Stimulated activated CD8-positive, alpha-beta memory T cell treated with anti-CD3 and anti-CD28 coated beads, Interleukin-7, amount 100 ng/mL, for 24 hours (primary cell): Measurements from ENCODE around the gene ARHGEF10L.

Experiments used
- DNase-seq: peaks from one replicate; pipeline ENCODE4 v3.0.0-alpha.2; 2020; ENCODE audit warnings: low read depth

Gene ARHGEF10L

DNA sequence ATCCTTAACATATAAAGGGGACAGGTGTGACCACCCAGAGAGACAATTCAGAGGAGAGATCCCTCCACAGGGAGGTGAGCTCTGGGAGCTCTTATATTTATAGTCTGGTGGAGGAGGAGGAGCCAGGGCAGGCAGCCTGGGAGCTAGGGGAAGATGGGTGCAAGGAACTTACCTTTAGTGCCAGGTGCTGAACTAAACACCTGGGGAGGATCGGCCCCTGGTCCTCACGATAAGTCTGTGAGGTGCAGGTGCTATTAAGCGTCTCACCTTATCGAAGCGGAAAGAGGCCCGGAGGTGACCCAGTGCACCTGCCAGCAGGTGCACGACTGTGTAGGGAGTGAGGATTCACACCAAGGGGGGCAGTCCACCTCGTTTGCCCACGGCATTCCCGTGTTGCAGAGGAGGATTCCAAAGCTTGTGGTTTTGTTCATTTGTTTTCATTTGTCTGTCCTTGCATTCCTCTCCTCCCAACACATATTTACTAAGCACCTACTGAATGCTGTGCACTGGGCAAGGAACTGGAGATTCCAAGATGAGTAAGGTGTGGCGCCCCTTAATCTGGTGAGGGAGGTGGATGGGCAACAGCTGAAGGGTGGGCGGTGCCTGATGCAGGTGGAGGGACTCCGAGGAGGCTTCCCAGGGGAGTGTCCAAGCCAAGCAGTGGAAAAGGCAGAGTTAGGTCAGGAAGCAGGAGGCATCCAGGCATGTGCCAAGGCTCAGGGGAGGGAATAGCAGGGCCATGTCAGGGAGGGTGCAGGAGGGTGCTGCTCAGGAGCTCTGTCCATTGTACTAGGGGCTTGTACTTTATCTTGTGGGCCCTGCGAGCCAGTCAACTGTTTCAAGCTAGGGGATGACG lies 11.5 kb downstream of the ARHGEF10L start:
- no peak for DNase-seq

DNA sequence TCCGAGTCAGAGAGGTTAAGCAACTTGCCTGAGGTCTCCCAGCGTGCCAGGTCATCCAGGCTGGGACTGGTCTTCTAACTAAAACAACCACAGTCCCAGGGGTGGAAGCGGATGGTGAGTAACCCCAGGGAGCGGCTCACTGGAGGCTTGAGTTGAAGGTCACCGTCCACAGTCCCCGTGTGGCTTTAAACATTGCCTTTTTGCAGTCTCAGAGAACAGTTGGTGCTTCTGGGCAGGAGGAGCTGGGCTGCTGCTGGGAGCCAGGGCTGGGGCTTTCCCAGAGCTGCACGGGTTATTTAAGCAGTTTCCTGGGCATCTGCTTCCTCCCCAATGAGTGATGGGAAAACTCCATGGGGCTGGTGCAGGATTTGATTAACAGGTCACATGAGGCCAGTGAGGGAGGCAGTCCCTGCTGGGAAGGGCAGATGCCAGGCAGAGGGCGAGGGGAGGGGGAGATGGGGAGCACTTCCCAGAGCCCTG lies 12.3 kb downstream of the ARHGEF10L start:
- DNase-seq = no peak

DNA sequence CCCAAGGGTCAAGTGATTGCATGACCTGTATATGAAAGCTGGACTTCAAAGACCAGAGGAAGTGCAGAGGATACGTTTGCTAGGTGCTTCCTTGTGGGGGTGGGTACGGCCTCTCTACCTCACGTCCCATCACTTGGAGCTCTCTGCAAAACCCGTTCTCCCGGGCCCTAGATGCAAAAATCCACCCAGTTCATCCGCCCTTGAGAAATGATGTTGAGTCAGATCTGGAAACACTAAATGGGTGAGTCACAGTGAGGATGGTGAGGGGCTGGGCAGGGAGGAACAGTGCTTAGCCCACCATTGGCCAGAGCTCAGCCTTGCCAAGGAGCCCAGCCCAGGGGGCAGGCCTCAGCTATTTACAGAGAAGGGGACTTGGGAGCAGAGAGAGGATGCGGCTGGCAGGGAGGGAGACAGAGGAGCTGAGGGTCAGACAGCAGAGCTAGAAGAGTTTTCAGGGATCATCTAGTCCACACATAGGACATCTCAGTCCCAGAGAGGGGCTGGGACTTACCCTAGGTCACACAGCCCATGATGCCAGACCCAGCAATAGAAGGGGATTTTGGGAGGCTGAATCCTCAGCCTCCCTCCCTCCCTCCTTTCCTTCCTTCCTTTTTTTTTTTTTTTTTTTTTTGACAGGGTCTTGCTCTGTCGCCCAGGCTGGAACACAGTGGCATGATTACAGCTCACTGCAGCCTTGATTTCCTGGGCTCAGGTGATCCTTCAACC lies 14.6 kb downstream of the ARHGEF10L start:
- DNase-seq = no peak

DNA sequence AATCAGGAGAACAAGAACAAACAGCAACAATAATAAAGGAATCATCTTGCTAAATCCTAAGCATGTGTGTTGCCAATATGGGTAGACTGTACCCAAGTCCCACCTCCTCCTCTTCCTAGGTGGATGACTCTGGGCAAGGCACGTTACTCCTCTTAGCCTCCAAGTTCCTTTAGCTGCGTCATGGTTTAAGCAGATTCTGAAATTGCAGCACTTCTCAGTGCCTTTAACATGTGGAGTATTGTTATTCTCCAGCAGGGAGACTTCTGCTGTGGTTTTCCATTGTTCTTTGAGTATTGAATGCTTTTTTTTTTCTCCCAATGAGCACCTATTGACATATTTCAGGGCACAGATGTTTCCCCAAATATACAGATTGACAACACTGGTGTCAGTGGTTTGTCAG lies 15.5 kb downstream of the ARHGEF10L start:
- DNase-seq = no peak

DNA sequence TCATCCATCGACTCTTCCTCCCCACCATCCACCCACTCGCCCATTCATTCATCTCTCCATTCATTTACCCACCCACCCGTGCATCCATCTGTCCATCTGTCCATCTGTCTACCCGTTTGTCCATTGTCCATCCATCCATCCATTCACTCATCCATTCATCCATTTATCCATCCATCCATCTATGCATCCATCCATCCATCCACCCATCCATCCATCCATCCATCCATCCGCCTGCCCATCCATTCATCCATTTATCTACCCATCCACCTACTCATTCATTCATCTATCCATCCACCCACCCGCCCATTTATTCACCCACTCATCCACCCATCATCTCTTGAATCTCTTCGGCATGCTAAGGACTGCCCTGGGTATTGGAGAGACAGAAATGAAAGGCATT lies 18.5 kb downstream of the ARHGEF10L start:
- DNase-seq = no peak

DNA sequence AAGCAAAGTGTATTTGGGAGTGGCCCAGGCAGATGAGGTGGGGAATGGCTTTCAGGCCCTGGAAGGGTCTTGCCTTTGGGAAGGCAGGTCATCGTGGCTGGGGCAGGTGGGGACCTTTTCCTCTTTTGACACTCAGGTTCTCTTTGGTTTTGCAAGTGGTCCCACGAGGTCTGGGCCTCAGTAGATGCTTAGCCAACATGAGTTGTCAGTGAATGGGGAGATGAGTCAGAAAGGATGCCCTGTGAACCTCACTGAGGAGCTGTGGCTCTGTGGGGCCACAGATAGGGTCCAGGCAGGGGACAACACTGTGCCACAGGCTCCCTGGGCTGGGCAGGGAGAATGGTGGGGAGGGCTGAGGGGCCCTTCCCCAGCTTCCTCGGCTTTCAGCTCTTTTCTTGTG lies 19.0 kb downstream of the ARHGEF10L start:
- DNase-seq = no peak

DNA sequence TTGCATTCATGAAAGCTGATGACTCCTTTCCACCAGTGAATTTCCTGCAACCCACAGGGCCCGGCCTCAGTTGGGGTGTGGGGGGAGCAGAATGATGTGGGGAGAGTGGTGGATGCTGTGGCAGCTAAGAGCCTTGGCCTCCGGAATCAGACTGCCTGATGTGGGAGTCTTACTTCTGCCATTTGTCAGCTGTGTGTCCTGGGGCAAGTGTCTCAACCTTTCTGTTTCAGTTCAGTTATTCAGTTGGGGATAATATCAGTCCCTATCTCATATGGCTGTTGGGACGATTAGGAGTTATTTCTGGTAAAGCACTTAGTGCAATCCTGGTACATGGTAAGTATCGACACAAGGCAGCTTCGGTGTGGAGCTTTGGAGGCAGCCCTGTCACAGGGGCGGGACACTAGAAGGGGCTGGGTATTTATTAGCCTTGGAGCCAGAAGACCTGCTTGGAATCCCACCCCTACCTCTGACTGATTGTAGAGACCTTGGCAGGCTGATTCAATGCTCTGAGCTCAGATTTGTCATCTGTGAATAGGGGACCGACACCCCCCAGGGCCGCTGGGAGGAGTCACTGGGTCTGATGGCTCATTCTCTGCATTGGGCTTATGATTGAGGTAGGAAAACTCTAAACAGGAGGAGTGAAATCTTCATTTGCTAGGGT lies 19.6 kb downstream of the ARHGEF10L start:
- no peak for DNase-seq

DNA sequence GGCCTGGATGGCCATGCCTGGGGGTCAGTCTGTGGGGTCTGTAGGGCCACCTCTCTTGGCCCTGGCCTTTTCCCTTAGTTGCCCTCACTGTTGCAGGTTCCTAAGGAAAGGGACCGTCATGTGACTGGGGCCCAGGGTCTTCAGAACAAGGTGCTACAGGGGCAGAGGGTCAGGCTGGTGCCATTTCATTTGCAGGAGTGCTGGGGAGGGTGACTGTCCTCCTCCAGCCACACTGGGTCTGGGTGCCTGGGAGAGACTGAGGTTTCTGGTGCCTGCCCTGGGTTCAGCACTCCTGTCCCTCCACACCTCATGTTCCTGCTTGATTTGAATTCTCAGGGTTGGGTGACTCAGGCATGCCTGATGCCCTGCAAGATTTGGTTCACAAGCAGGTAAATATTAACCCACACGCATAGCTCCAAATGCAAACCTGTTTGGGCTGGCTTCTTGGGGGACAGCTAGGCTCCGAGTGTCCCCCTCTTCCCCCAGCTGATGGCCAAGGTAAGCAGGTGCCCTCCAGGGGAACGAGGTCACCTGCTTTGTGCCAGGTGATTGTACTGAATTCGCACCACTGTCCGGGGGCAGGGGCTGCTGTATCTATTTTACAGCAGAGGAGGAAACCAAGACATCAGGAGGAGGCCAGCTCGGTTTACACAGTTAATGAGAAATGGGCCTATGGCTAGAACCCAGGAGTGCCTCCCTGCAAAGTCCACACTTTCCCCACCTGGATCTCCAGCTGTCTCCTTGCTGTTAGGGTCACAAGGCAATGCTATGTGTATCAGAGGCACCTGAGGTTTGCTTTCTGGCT lies 20.3 kb downstream of the ARHGEF10L start:
- DNase-seq = no peak

DNA sequence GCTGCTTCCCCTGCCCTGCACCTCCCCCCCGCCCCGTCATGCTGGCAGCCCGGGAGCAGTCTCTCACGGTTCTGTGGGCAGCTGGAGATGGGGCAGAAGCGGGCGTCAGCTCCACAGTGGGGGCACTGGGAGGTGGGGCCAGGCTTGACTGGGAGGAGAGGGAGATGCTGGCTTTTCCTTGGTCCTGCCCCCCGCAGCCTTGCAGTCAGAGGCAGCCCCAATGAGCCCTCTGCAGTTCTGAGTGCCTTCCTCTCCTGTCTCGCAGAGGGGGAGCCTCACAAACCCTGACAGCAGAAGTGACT lies 21.7 kb downstream of the ARHGEF10L start:
- no peak for DNase-seq

DNA sequence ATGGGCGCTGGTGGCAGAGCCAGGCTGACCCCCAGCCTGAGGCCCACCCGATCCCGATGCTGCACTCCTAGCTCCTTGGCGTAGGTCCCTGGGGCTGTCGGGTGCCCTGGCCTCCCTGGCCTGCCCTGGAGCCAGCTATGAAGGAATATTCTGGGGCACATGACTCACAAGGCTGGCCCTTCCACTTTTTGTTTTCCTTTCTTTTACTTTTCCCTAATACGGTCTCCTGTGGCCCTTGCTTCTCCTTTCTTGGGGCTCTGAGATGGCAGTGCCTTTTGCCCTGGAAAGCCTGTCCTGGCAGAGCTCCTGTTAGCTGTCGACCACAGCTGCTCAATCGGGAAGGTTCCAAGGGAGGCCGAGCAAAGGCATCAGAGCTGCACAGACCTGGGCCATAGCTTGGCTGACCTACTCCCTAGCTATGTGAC lies 22.1 kb downstream of the ARHGEF10L start:
- no peak for DNase-seq

DNA sequence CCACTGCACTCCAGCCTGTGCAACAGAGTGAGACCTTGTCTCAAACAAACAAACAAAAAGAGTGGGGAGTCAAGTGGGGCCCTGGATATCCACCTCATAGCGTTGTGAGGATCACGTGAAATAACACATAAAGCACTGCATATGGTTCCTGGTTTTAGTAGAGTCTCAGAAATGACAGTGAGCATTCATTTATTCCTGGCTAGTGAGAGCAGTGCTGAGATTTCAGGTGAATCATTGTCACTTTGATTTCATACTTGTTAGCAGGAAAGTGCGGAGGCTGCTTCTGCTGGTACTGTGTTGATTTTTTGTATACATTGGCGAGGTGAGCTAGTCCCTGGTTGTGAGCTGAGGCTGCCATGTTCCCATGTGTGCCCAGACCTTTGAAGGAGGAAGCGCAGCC lies 22.9 kb downstream of the ARHGEF10L start:
- DNase-seq = no peak

DNA sequence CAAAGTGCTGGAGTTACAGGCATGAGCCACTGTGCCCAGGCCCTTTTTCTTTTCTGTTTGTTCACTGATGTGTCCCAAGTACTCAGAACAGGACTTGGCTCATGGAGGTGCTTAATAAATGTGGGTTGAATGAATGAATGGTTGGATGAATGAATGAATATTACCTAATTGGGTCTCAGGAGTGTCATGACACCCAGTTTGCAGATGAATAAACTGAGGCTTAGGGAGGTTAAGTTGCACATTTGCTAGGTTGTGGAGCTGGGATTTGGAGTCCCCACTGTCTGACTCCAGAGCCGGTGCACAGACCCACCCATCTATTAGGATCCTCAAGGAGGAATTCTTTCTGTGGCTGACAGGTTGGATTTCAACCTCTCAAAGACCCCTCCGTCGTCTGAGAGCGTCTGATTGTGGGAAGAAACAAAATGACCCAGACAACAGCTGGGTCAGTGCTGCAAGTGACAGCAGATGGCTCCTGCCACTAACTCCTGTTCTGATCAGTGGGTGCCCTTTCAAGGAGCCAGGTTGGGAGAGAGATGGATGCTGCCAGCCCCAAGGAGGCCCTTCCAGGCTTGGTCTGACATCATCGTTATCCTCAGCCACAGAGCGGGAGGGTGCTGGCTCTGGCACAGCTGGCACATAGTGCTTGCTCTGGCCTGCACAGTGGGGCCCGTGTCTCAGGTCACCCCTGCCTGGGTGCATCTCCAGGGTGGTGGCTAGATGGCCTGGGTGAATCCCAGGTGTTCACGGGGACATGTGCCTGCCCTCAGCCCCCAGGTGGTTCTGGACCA lies 24.2 kb downstream of the ARHGEF10L start:
- DNase-seq = no peak

DNA sequence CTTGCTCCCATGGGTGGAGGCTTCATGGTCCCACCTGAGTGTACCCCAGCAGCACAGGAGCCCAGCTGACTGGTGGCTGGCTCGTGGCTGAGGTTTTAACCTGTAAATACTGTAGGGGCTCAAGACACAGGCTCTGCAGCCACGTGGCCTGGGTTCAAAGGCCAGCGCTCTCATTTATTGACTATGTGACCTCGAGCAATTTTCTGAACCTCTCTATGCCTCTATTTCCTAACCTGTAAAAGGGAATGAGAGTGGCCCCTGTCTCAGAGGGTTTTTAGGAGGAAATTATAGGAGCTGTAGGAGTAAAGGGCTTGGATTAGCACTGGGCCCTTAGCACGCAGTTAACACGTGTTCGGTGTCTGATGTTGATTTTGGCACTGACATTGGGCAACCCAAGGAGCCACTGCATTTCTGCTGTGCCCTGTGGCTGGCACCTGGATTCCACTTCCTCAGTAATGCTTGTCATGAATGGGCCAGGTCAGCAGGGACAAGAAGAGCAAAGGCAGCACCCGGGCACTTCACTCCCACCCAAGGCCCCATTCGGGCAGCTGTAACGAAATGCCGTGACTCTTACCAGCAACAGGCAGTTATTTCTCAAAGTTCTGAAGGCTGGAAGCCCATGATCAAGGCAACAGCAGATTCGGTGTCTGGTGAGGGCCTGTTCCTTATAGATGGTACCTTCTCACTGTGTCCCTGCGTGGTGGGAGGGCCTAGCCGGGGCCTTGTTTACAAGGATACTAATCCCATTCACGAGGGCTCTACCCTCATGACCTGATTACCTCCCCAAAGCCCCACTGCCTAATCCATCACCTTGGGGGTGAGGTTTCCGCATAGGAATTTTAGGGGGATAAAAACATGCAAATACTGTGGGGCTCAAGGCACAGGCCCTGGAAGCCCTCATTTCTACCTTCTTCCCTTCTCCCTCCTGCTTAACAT lies 25.2 kb downstream of the ARHGEF10L start:
- DNase-seq = no peak

DNA sequence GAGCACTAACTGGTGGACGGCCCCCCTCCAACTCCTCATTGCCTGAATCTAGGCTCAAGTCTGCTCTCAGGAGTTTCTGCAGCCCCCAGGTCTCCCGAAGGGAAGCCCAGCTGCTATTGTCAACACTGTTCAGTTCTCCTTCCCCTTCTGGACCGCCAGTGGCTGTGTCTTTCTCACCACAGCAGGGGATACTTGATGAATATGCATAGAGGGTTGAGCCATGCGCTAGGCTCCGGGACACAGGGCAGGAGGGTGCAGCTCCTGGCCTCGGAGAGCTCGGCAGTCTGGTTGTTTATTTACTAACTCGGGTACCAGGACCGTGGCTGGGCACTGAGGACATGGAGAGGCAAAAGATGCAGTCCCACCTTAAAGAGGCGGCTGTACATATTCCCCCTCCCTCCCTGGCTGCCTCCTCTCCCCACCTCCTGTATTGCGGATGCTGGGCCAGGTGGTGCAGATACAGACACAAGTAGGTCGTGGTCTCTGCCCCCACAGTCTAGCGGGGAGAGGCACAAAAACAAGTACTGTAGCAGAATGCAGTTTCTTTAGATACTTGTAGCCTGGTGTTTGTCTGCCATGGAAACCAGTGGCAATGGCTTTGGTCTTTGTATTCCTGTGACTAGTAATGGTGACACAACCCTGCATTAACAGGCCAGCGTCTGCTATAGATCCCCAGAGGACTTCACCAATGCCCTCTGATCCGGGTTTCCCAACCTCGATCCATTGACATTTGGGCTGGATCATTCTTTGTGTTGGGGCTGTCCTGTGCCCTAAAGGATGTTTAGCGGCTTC lies 26.2 kb downstream of the ARHGEF10L start:
- no peak for DNase-seq

DNA sequence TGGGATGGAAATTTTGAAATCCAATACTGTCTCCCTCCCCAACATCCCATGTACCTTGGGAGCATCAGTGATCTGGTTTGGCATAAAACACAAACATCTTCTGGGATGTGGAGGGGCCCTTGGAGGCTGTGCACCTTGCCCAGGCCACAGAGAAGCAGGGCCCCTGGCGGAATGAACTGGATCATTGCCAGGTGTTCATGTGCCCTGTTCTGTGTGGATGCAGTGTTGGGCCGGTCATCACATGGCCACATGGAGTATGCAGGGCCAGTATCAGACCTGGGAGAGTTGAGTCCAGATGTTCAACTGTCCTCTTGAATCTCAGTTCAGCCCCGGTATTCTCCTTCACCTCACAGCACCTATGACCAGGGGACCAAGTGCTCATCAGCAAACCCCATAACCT lies 26.9 kb downstream of the ARHGEF10L start:
- no peak for DNase-seq

DNA sequence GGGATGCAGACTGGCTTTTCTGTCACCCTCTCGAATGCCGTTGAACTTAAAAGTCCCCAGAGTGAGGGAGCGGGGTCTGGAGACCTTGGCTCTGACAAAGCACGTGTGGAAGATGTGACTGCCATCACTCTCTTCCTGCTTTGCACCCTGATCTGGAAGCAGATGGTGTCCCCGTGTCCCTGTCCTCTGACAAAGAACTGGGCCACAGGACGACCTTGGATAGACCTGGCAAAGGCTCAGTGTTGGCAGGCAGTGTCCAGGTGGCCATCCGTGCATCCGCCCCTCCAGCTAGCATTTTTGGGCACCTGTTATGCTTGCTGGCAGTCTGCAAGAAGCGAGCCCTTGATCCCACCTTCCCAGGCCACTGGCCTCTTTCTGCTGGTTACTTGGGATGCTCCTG lies 27.4 kb downstream of the ARHGEF10L start:
- no peak for DNase-seq

DNA sequence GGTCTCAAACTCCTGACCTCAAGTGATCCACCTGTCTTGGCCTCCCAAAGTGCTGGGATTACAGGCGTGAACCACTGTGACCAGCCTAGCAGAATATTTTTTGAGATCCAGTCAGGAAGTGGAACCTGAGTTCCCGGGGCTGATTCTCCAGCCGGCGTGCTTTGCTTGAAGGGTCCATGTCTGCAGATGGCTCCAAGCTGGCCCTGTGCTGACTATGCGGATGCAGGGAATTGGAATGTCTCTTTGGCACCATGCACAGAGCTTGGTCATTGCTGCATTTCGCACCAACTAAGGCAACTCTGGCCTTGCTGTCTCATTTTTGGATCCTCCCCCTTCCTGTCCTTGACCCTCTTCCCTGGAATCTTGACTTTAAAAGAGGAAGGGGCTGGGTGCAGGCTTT lies 28.1 kb downstream of the ARHGEF10L start:
- DNase-seq = no peak

DNA sequence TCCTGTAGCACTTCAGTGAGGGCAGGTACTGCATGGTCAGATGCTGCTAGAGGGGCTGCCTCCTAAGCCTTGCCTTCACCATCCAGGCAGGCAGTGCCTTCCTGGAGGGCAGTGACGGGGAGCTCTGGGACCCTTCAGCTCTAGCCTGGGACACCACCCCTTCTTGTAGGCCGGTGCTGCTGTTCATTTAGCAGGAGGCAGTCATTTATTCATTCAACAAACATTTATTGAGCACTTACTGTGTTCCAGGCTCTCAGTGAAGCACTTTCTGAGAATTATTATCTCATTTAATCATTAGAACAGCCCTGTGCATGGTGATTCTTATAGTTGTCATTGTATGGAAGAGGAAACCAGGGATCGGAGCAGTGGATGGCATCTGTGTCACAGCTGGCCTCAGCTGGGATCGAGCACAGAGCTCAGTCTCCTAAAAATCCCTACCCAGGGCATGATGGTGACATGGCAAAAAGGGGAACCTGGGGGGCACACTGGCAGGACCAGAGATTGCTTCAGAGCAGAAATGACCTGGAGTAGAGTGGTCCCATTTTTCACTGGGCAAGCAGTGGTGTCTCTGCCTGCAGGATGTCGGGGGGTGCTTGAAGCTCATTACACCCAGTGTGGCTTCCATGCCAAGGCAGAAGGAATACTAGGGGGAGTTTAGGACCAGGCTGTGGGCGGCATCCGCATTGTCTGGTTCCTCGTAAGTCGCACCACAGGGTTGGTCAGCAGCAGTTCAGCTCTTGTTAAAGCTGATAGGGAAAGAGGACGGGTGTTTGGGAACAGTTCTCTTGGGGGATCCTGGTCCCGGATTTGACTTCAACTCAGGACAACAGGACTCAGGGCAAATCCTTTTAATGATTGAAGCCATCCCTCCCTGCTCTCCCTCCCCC lies 28.8 kb downstream of the ARHGEF10L start:
- DNase-seq = no peak
